Left renal cortex interstitium (tissue), 4 donors: ENCODE data around the gene NOD1. TPM values are rescaled to one million over a fixed set of nuclear protein-coding genes. Genes with fewer than 3 reads are reported as not detected.

Experiments
- DNase-seq, 4 donors: peaks; one replicate each; pipeline ENCODE4 v3.0.0-alpha.2; 2013; ENCODE audit warnings: low read depth in 4 of 4, low spot score in 2 of 4, missing footprints in 1 of 4
- polyA plus RNA-seq, 4 donors: library from polyadenylated mRNA; unstranded; fragments of 120-200 nt; gene quantifications; one replicate each; pipeline ENCODE4 v1.2.1, GENCODE V29; 2013; ENCODE audit not compliant: insufficient read length in 4 of 4

NOD1 gene
- polyA plus RNA-seq, 4 donors, result 6.4 to 12.1 (median 9.6) TPM

- DNase-seq, result no peak
These were observed 27.5 kb downstream of the NOD1 start for GRCh38 chr7:30450983-30451497.

DNA sequence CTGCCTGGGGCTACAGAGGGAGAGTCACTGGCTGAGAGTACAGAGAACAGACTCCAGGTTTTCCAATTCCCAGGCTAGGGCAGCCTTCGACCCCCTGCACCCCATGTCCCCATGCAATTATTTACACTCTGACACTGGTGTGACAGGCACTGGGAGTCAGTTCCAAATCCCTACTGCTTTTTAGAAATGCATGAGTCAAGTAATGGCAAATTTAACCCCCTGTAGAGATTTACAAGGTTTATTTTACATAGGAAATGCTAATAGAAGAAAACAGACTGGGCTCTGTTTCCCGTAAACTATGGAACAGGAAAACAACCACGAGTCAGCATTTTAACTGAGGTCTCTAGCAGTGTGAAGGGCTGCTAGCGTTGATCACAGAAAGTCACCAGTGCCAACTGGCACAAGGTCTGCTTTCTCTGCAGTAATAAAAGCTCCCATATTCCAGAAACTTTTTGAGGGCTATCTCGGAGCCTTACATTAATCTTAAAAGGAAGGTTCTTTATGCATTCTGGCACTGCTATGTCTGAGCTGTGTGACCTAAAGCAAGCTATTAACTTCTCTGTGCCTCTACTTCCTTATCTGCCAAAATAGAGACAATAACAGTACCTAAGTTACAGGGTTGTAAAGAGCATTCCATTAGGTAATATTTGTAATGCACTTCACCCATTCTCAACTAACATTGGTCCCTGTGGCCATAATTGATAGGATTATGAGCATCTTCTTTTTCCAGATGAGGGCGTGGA lies 28.2 kb downstream of the NOD1 start:
- DNase-seq, result no peak

GRCh38 chr7:30448461-30449189 lies 30.0 kb downstream of the NOD1 start:
- no peak for DNase-seq

GRCh38 chr7:30447466-30447865 lies 31.1 kb downstream of the NOD1 start:
- no peak for DNase-seq

DNA sequence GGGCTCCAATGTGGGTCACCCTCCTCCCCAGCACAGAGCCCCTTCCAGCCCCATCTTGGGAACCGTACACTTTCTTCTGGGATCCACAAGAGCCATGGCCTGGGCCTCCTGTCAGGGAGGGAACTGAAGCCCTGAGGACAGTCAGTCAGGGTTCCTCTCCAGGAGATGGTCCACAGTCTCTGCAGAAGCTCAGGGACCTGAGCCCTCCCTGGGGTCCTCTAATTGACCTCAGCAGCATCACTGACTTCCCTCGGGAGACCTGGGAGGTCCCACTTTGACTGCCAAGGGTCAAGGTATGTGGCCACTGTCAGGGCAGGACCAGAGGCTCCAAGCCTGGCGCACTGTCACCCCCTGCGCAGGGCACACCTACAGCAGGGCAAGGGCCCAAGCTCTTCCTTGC lies 32.3 kb downstream of the NOD1 start:
- no peak for DNase-seq

DNA sequence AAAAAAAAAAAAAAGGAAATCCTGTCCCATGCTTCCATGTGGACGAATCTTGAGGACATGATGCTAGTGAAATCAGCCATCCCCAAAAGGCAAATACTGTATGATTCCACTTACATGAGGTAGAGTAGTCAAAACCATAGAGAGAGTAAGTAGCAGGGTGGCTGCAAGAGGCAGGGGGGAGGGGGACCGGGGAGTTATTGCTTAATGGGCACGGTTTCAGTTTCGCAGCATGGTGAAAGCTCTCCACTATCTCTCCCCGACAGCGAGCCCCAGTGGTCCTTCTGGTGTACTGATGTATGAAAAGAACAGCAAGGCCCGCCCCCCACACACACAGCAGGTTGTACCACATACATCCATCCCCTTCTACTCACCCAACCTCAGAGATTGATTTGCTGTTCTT lies 32.8 kb downstream of the NOD1 start:
- no peak for DNase-seq

DNA sequence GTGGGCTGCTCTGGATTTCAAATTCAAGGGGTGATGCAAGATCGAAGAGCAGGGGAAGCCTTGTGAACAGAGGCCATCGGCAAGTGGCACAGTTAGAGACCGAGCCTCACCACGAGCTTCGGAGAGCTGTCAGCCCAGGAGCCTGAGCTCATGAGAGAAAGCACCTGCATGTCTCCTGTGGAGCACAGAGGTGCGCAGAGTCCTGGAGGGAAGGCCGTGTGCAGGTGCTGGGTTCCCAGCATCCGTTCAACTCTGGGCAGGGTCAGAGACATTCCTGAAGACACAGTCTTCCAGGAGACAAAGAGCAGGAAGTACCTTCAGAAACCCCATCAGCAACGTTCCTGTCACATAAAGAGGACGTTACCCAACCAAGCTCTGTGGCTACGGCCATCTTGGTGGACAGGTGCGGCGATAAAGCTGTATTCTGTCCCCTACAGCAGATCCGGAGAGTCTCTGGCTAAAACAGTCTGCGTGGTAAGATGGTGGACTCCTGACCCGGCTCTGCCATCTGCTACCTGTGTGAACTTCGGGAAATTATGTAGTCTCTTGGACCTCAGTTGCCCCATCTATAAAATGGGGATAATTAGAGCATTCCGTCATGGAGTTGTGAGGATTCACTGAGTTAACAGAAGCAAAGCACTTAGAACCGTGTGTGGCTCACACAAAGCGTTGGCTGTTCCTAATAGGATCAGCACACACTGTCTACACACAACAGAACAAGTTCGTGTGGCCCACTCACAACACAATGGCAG lies 40.6 kb downstream of the NOD1 start:
- no peak for DNase-seq

DNA sequence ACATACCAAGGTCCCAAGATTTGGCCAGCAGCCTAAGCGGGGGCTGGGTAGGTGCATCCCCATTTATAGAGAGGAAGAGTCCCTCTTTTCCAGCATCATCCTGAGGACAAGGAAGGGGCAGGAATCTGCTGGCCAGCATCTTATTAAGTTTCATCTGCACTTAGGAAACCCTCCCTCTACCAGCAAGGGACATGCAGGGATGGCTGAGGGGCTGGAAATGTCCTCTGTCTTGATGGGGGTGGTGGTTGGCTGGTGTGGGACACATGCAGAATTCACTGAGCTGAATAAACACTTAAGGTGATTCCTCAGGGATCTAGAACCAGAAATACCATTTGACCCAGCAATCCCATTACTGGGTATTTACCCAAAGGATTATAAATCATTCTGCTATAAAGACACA lies 42.1 kb downstream of the NOD1 start:
- DNase-seq, result no peak

DNA sequence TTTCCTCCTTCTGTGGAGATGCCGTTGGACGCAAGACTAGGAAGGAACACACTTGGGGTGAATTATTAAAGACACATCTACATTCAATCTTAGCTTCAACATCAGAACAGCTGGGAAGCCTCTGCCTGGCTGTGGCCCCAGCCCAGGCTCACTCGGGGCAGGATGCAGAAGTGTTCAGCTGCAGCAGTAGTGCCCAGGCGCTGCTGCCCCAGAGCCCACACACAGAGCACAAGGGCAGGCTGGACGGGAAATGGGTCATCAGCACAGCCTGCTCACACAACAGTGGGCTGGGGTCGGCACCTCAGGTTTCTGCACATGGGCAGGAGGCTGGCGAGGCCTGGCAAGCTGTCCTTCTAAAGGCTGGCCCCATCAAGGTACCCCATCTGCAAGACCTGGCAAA lies 42.5 kb downstream of the NOD1 start:
- no peak for DNase-seq

GRCh38 chr7:30434140-30434799 lies 44.3 kb downstream of the NOD1 start:
- no peak for DNase-seq

DNA sequence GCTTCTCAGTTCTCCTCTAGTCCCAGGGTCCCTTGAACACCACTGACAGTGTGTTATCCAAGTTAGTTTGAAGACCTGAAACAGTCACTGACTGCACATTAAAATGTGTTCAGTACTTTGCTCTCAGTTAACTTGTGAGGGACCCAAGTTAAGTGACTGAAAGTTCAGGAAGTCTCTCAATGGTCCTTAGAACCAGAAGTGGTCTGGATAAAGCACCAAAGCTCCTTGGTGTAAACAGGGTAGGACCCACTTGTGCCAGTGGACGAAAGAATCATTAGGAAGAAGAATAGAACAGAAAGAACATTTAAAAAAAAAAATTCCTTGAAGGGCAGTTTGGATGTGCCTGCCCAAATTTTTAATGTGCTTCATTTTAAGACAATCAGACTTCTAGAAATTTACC lies 45.1 kb downstream of the NOD1 start:
- no peak for DNase-seq

DNA sequence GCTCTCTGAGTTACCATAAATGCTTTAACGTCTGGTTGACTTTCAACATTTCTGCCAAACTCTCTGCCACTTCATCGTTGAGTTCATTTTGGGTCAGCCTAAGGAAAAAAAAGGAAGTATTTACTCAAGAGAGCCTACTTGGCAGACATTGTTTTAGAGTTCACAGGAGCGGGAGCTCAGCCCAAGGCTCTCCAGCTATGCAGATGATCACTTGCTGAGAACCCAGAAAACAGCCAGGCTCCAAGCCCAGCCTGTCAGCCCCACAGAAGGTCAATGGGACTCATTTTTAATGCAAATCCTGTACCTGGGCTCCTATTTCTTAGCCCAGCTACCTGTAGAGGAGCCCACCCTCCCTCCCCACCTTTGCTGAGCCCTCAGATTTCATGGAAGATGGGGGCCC lies 45.5 kb downstream of the NOD1 start:
- no peak for DNase-seq

DNA sequence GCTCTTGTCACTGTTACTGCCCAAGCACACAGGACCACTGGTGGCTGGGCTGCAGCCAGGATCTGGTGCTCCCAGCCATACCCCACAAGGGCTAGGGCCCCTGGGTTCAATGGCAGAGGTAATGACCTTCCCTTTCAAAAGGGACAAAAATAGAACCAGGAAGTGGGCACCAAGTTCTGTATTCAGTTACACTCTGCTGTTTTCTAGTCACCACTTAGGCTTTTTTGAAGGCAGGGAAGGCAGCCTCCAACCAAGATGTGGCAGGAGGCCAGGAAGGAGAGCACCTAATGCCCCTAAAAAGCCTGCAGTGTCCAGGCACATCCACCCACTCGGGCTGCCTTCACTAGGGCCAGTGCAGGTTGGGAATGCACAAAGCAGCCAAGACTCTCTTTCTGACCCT lies 47.8 kb downstream of the NOD1 start:
- no peak for DNase-seq

DNA sequence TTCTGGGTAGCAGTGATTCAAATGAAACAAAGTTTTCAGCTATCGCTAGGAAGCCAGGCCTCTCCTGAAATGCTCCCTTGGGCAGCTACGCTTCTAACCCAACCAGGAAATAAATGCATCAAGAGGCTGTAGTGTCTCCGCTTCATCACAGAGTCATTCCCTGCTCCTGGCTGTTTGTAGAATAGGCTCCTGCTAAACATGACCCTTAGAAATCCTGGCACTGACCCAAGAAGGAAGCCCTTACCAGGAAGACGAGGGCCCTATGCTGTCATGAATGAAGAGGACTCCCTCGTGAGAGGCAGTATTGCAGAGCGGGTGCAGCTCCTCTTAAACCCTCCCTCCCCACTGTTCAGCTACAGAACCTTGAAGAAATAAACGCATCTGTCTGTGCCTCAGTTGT lies 48.3 kb downstream of the NOD1 start:
- no peak for DNase-seq

DNA sequence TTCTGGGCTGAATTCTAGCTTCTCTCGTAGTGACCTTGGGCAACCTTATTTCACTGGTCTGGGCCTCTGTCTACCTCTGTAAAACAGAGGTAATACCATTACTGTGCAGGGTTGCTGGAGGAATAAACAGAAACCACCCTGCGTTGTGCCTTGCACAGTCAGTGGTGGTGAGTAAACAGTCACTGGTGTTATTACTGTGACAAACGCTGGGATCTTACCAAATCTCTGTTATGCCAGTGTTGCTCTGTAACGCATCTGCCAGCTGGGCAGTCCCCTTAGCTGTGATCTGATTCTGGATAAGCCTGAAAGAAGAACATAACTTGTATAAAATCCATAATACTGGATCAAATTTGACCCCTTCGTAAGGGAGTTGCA lies 49.4 kb downstream of the NOD1 start:
- no peak for DNase-seq

DNA sequence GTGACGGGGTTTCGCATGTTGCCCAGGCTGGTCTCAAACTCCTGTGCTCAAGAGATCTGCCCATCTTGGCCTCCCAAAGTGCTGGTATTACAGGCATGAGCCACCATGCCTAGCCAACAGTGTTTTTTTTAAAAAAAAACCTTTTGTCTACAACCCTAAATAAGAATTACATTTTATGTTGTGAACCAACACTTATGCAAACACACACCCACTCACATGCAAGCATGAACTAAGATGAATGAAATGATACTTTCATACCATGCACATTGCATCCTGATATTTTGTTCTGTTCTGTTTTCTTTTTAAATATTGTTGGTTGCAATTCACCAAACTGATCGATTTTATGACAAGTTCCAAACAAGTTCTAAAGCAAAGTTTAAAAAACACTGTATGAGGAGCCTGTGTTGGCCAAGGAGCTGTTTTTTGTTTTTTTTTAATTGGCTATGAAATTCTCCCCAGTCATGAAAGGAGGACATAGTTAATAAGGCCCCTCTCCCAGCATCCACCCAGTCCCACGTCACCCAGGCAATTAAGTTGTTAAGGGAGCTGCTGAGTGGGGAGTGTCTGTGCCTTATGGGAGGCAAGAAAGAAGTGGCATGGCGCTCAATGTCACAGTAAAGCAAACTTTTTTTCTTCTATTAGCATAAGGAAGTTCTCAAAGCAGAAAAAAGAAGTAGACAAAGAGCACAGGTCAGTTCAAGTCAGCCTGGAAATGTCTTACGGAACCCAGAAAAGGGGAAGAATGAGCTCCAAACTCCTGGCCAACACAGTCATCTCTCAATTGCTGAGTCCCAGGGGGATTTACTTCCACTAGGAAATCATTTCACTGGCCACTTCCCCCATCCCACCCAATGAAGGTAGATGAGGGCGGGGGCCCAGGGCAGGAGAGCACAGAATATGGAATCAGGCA lies 50.1 kb downstream of the NOD1 start:
- DNase-seq, result no peak

- no peak for DNase-seq
These were observed 51.1 kb downstream of the NOD1 start for GRCh38 chr7:30427296-30428070.

DNA sequence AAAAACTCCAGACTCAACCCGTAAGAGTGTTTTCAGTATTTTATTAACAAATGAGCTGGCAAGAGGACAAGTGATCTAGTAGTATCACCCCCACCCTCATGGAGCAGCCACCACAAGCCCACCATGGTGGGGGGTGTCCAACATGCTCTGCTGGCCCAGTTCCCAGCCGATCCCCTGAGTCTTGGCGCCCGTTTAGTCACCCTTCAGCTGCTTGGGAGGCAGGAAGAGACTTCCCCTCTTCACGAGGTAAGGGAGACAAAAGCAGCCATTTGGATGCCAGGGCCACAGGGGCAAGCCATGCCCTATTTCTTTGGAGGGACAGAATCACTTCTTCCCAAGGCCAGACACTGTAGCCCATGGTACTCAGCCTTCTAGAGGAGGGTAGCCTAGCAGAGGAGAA lies 54.1 kb downstream of the NOD1 start:
- no peak for DNase-seq
